Neural cell (in vitro differentiated cells): Measurements from ENCODE around the gene ANKRD40CL. TPM values are rescaled to one million over a fixed set of nuclear protein-coding genes. Genes with fewer than 3 reads are reported as not detected.

ENCODE experiments used
- H2AFZ ChIP-seq: fragments of 200-600, 300-800 bp; sonication (generic), shearing (Covaris generic); 2 replicates; pipeline ENCODE4 v1.6.0; 2014; ENCODE audit warnings: low read depth, mild to moderate bottlenecking, antibody characterized with exemption, low read length, moderate library complexity
- H3F3A ChIP-seq: fragments of 200-600 bp; shearing (Covaris generic); 2 replicates; pipeline ENCODE4 v1.6.1; 2016; ENCODE audit warnings: mild to moderate bottlenecking, moderate library complexity, mixed read lengths, antibody characterized with exemption, low read length; ENCODE audit not compliant: insufficient read depth, poor library complexity, severe bottlenecking
- H3K27ac ChIP-seq: fragments of 200-600, 300-800 bp; sonication (generic), shearing (Covaris generic); 2 replicates; pipeline ENCODE4 v1.5.1; 2014; ENCODE audit warnings: mild to moderate bottlenecking, low read length, moderate library complexity
- H3K27me3 ChIP-seq: fragments of 300-800, 200-600 bp; sonication (generic), shearing (Covaris generic); 2 replicates; pipeline ENCODE4 v1.6.0; 2014; ENCODE audit warnings: mild to moderate bottlenecking, low read depth, low read length, moderate library complexity; ENCODE audit not compliant: insufficient read depth
- H3K36me3 ChIP-seq: fragments of 300-800, 200-600 bp; sonication (generic), shearing (Covaris generic); 2 replicates; pipeline ENCODE4 v1.5.1; 2014; ENCODE audit warnings: mild to moderate bottlenecking, antibody characterized with exemption, low read length, moderate library complexity; ENCODE audit not compliant: insufficient read depth
- H3K4me2 ChIP-seq: fragments of 300-800, 200-600 bp; sonication (generic), shearing (Covaris generic); 2 replicates; pipeline ENCODE4 v1.6.0; 2014; ENCODE audit warnings: mild to moderate bottlenecking, low read length
- H3K4me3 ChIP-seq: fragments of 300-800, 200-600 bp; sonication (generic), shearing (Covaris generic); 2 replicates; pipeline ENCODE4 v1.5.1; 2014; ENCODE audit warnings: mild to moderate bottlenecking, low read length, moderate library complexity
- H3K79me2 ChIP-seq: fragments of 200-600 bp; shearing (Covaris generic); replicated peaks from 2 replicates; pipeline ENCODE4 v1.6.0; 2014; ENCODE audit warnings: mild to moderate bottlenecking, low read length, moderate library complexity; ENCODE audit not compliant: insufficient read depth
- H3K9ac ChIP-seq: fragments of 300-800, 200-600 bp; sonication (generic), shearing (Covaris generic); 2 replicates; pipeline ENCODE4 v1.6.1; 2016; ENCODE audit warnings: mild to moderate bottlenecking, low read length, mixed read lengths
- H3K9me2 ChIP-seq: fragments of 200-600 bp; shearing (Covaris generic); 2 replicates; pipeline ENCODE4 v1.6.1; 2016; ENCODE audit warnings: mild to moderate bottlenecking, low read length, mixed read lengths; ENCODE audit not compliant: insufficient read depth
- H3K9me3 ChIP-seq: fragments of 200-600, 300-800 bp; sonication (generic), shearing (Covaris generic); 2 replicates; pipeline ENCODE4 v1.6.1; 2016; ENCODE audit warnings: mild to moderate bottlenecking, mixed run types, low read length, moderate library complexity, mixed read lengths
- H4K20me1 ChIP-seq: fragments of 200-600 bp; shearing (Covaris generic); 2 replicates; pipeline ENCODE4 v1.6.1; 2016; ENCODE audit warnings: mild to moderate bottlenecking, mixed run types; ENCODE audit not compliant: insufficient read depth
- EP300 ChIP-seq: fragments of 450-650 bp; conservative IDR thresholded peaks from 2 replicates; pipeline ENCODE4 v1.6.1; 2014; ENCODE audit warnings: antibody characterized with exemption, mild to moderate bottlenecking, moderate library complexity; ENCODE audit not compliant: poor library complexity, severe bottlenecking
- EZH2 ChIP-seq: fragments of 200-600, 300-800 bp; shearing (Covaris generic), sonication (generic); IDR thresholded peaks from 2 replicates; pipeline ENCODE4 v1.6.1; 2014; ENCODE audit warnings: antibody characterized with exemption, low read length, borderline replicate concordance, mild to moderate bottlenecking; ENCODE audit not compliant: insufficient read depth, poor library complexity, severe bottlenecking
- MXI1 ChIP-seq: fragments of 450-650 bp; conservative IDR thresholded peaks from 2 replicates; pipeline ENCODE4 v1.6.1; 2014; ENCODE audit warnings: antibody characterized with exemption, mild to moderate bottlenecking; ENCODE audit not compliant: poor library complexity, severe bottlenecking
- POLR2AphosphoS5 ChIP-seq: IDR thresholded peaks from 2 replicates; pipeline ENCODE4 v1.6.1; 2012
- RAD21 ChIP-seq: fragments of 450-650 bp; conservative IDR thresholded peaks from 2 replicates; pipeline ENCODE4 v1.6.1; 2014; ENCODE audit warnings: antibody characterized with exemption, mild to moderate bottlenecking, moderate library complexity
- SMC3 ChIP-seq: fragments of 450-650 bp; conservative IDR thresholded peaks from 2 replicates; pipeline ENCODE4 v1.6.1; 2014; ENCODE audit warnings: antibody characterized with exemption, mild to moderate bottlenecking, moderate library complexity; ENCODE audit not compliant: poor library complexity
- TAF1 ChIP-seq: IDR thresholded peaks from 2 replicates; pipeline ENCODE4 v1.6.1; 2012; ENCODE audit warnings: low read depth
- polyA plus RNA-seq: library from polyadenylated mRNA; depleted of rRNA; stranded (reverse); fragments of >200 nt; gene quantifications from 2 replicates; pipeline ENCODE4 v1.2.3, GENCODE V29; 2014
- TF ChIP-seq, protein P1 (sequence below): IDR thresholded peaks from 2 replicates; pipeline ENCODE4 v1.6.1; 2012; ENCODE audit warnings: borderline replicate concordance
- TF ChIP-seq, protein P2 (sequence below): fragments of 450-650 bp; IDR thresholded peaks from 2 replicates; pipeline ENCODE4 v1.5.1; 2014; ENCODE audit warnings: antibody characterized with exemption, mild to moderate bottlenecking, moderate library complexity; ENCODE audit not compliant: poor library complexity, severe bottlenecking

ANKRD40CL gene
- polyA plus RNA-seq, 1 donor from 2014 or later = not detected

DNA sequence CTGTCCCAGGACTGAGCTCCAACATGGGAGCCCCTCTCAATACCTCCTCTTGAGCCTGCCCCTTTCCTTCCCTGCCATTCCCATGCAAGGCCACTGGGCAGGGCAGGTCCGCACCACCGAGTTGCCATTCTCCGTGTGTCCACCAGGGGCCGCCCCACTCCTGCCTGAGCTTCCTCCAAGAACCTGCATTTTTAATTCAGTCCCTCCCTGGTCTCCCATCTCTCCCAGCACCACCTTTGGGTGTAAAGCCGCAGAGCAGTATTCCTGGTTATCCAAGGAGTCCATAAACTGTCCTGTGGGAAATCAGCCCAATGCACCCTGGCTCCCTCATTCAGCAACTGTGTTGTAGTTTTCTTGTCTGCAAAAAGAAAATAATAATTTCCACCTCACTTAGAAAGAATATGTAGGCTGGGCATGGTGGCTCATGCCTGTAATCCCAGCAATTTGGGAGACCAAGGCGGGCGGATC, 15.9 kb upstream of the ANKRD40CL start:
- H3K27ac ChIP-seq = no peak overlapping the region
- TF ChIP-seq, protein P1, sequence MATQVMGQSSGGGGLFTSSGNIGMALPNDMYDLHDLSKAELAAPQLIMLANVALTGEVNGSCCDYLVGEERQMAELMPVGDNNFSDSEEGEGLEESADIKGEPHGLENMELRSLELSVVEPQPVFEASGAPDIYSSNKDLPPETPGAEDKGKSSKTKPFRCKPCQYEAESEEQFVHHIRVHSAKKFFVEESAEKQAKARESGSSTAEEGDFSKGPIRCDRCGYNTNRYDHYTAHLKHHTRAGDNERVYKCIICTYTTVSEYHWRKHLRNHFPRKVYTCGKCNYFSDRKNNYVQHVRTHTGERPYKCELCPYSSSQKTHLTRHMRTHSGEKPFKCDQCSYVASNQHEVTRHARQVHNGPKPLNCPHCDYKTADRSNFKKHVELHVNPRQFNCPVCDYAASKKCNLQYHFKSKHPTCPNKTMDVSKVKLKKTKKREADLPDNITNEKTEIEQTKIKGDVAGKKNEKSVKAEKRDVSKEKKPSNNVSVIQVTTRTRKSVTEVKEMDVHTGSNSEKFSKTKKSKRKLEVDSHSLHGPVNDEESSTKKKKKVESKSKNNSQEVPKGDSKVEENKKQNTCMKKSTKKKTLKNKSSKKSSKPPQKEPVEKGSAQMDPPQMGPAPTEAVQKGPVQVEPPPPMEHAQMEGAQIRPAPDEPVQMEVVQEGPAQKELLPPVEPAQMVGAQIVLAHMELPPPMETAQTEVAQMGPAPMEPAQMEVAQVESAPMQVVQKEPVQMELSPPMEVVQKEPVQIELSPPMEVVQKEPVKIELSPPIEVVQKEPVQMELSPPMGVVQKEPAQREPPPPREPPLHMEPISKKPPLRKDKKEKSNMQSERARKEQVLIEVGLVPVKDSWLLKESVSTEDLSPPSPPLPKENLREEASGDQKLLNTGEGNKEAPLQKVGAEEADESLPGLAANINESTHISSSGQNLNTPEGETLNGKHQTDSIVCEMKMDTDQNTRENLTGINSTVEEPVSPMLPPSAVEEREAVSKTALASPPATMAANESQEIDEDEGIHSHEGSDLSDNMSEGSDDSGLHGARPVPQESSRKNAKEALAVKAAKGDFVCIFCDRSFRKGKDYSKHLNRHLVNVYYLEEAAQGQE = no peak
- TF ChIP-seq, protein P2, sequence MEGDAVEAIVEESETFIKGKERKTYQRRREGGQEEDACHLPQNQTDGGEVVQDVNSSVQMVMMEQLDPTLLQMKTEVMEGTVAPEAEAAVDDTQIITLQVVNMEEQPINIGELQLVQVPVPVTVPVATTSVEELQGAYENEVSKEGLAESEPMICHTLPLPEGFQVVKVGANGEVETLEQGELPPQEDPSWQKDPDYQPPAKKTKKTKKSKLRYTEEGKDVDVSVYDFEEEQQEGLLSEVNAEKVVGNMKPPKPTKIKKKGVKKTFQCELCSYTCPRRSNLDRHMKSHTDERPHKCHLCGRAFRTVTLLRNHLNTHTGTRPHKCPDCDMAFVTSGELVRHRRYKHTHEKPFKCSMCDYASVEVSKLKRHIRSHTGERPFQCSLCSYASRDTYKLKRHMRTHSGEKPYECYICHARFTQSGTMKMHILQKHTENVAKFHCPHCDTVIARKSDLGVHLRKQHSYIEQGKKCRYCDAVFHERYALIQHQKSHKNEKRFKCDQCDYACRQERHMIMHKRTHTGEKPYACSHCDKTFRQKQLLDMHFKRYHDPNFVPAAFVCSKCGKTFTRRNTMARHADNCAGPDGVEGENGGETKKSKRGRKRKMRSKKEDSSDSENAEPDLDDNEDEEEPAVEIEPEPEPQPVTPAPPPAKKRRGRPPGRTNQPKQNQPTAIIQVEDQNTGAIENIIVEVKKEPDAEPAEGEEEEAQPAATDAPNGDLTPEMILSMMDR = peak; percentile 95
- TF ChIP-seq TAF1 = no peak
- no peak for TF ChIP-seq EP300
- TF ChIP-seq POLR2AphosphoS5 = no peak
- TF ChIP-seq MXI1 = peak; percentile 9
- peak; percentile 93 for TF ChIP-seq RAD21
- TF ChIP-seq SMC3 = peak; percentile 92
- no peaks in the 10 kb centered on the region for H3K27me3 ChIP-seq
- no peak overlapping the region for H3K4me3 ChIP-seq
- no peaks in the 10 kb centered on the region for H3K9me2 ChIP-seq
- no peaks in the 10 kb centered on the region for H3F3A ChIP-seq
- H3K79me2 ChIP-seq = no peaks in the 10 kb centered on the region
- H3K36me3 ChIP-seq = no peaks in the 10 kb centered on the region
- no peaks in the 10 kb centered on the region for H4K20me1 ChIP-seq
- H3K9ac ChIP-seq = no peak overlapping the region
- no peak overlapping the region for H3K4me2 ChIP-seq
- no peaks in the 10 kb centered on the region for H3K9me3 ChIP-seq
- no peak overlapping the region for H2AFZ ChIP-seq

DNA sequence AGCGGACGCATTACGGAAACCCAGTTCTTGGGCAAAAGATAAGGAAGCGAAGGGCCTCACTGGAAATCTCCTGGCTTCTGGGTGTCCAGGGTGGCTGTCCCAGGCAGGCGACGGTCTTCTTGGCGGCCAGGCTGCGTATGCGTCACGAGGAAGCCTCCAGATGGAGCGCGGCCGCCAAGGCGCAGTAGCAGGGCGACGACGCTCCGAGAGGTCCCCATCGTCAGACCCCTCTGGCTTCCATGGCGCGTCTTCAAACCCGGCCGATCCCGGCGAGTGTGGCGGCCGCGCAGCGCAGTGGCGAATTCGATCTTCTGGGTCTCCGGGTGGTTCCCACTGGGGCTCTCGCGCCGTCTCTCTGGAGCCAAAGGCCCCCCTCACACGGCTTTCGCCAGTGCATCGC, 13.8 kb upstream of the ANKRD40CL start:
- Histone ChIP-seq H3K4me2 (no peak overlapping the region), H3K36me3 (no peaks in the 10 kb centered on the region), H3K4me3 (no peak overlapping the region), H3F3A (no peaks in the 10 kb centered on the region), H4K20me1 (no peaks in the 10 kb centered on the region), H3K9ac (no peak overlapping the region), H2AFZ (no peak overlapping the region), H3K9me3 (no peaks in the 10 kb centered on the region), H3K79me2 (no peaks in the 10 kb centered on the region), H3K9me2 (no peaks in the 10 kb centered on the region), H3K27ac (no peak overlapping the region), H3K27me3 (no peaks in the 10 kb centered on the region)
- no peak for TF ChIP-seq SMC3
- TF ChIP-seq, protein P2 = no peak
- TF ChIP-seq POLR2AphosphoS5 = no peak
- TF ChIP-seq MXI1 = no peak
- TF ChIP-seq EZH2 = no peak
- TF ChIP-seq RAD21 = no peak
- no peak for TF ChIP-seq EP300
- no peak for TF ChIP-seq TAF1
